Pericardium fibroblast (primary cell): ENCODE measurements around the gene MMP20. TPM values are rescaled to one million over a fixed set of nuclear protein-coding genes. Genes with fewer than 3 reads are reported as not detected.

ENCODE experiments used
- total RNA-seq: library from RNA; depleted of rRNA; stranded (reverse); fragments of >200 nt; gene quantifications from 2 replicates; pipeline ENCODE4 v1.2.3, GENCODE V29; 2015

MMP20 gene
- not detected in 2 replicates for total RNA-seq

DNA sequence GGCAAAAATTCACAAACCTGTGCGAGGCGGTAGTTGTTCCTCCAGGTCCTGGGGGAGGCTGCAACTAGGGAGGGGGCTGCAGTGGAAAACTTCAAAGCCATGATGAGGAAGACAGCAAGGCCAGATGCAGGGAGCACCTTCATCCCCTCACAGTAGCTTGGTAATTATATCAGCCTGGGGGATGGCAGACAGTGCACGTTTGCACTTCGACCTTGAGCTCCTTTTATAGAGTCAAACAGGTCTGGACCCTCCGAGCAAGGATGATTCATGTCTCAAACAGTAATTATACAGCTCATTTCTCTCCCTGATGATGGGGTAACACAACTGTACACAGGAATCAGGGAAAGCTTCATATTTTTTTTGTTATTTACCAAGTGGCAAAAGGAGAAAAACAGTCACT lies at the start of gene MMP20:
TSS of gene MMP20 (minus strand) at position 156 of the 400 bp plus-strand sequence. CDS start at position 143, 13 bp downstream.

DNA sequence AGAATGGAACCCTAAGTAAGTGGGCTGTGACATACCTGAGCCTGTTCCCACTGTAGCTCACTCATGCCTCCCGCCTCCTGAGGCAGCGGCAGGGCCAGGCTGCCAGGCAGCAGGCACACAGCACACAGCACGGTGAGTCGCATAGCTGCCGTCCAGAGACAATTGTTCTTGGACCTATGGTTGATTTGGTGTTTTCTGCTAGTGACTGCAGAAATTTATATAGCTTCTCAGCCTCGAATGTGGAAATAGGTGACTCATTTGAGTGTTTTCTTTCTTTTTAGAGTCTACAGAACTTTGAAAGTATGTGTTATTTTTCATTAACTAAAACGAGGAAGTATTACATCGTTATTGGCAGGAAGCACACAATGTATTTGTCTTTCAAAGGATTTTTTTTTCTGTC lies 94.6 kb downstream of the MMP20 start, which contains the start of gene MMP7:
TSS of gene MMP7 (minus strand) at position 190 of the 400 bp plus-strand sequence. CDS start at position 143, 47 bp downstream.

Other genes with a start within 250 kb of the MMP20 start
- 67.4 and 82.2 TPM in 2 replicates for gene TMEM123, start 172.6 kb downstream of the MMP20 start, total RNA-seq
- not detected in 2 replicates for gene MMP7, start 94.6 kb downstream of the MMP20 start, total RNA-seq
- gene MMP27, start 80.4 kb upstream of the MMP20 start, total RNA-seq = not detected in 2 replicates
- not detected in 2 replicates for gene MMP8, start 99.6 kb upstream of the MMP20 start, total RNA-seq
- gene MMP10, start 155.3 kb upstream of the MMP20 start, total RNA-seq = 0.12 and 1.7 TPM in 2 replicates
- 0.82 and 8.6 TPM in 2 replicates for gene MMP1, start 172.8 kb upstream of the MMP20 start, total RNA-seq
- gene MMP3, start 218.3 kb upstream of the MMP20 start, total RNA-seq = not detected in 2 replicates
- gene MMP12, start 249.7 kb upstream of the MMP20 start, total RNA-seq = not detected in 2 replicates